ENCODE measurements around the gene DACT3. TPM values are rescaled to one million over a fixed set of nuclear protein-coding genes. Genes with fewer than 3 reads are reported as not detected.
A peak's percentile ranks its signal among the peaks of the same experiment; 100 is the strongest.

The DACT3 gene
- total and polyA plus RNA-seq, 12 donors: 3.9 to 29.3 (median 12.2) TPM

- Histone ChIP-seq H3K4me3 (peak overlapping the region in 6 of 10 donors; percentile 26 to 48 (median 38)), H3K9me3 (no peaks in the 10 kb centered on the region), H3K27me3 (peaks cover 0 to 69% (median 4%) of the 10 kb centered on the region in 7 donors), H3K27ac (no peak overlapping the region), H3K36me3 (no peaks in the 10 kb centered on the region), H3K4me1 (peaks cover 3 to 65% (median 36%) of the 10 kb centered on the region in 9 donors)
- TF ChIP-seq CTCF (IDR thresholded peaks at IDR 0.05): no peak
- 8 to 11% methylated on average over 23 of the region's 23 CpGs for WGBS, 2 donors
- ATAC-seq (no peak), DNase-seq (no peak)
- intact Hi-C loops (cut with DNase I): no loop called here
Observed at GRCh38 chr19:46634656-46635218, 26.2 kb downstream of the DACT3 start.

GRCh38 chr19:46634045-46634655 is 26.8 kb downstream of the DACT3 start:
- peaks cover 0 to 65% (median 30%) of the 10 kb centered on the region in 9 donors for H3K4me1 ChIP-seq
- ATAC-seq (peak; percentile 23 to 68 (median 36)), DNase-seq (peak; percentile 58 to 80)
- H3K36me3 ChIP-seq: no peaks in the 10 kb centered on the region
- 5 to 14% methylated on average over 37 to 38 of the region's 38 CpGs for WGBS, 2 donors
- no peak overlapping the region for H3K27ac ChIP-seq
- H3K9me3 ChIP-seq: no peaks in the 10 kb centered on the region
- H3K27me3 ChIP-seq: peaks cover 0 to 63% (median 4%) of the 10 kb centered on the region in 7 donors
- H3K4me3 ChIP-seq: peak overlapping the region in 8 of 10 donors; percentile 26 to 48 (median 40)
- TF ChIP-seq CTCF (IDR thresholded peaks at IDR 0.05): no peak
- intact Hi-C loops (cut with DNase I): no loop called here

GRCh38 chr19:46633130-46633529 is 27.9 kb downstream of the DACT3 start:
- no peak for ATAC-seq
- intact Hi-C loops (cut with DNase I): no loop called here

GRCh38 chr19:46631481-46631880 is 29.5 kb downstream of the DACT3 start:
- peak in 1 of 2 donors; percentile 48 for DNase-seq
- H3K36me3 ChIP-seq: no peaks in the 10 kb centered on the region
- H3K4me3 ChIP-seq: no peak overlapping the region
- no peaks in the 10 kb centered on the region for H3K9me3 ChIP-seq
- intact Hi-C loops (cut with DNase I): no loop called here
- no peak for ATAC-seq
- peaks cover 0 to 41% (median 4%) of the 10 kb centered on the region in 7 donors for H3K27me3 ChIP-seq
- peak overlapping the region in 3 of 10 donors; percentile 29 to 36 (median 35) for H3K27ac ChIP-seq
- TF ChIP-seq CTCF (IDR thresholded peaks at IDR 0.05): no peak
- WGBS, 2 donors: 41 to 56% methylated on average over 6 of the region's 6 CpGs
- H3K4me1 ChIP-seq: peaks cover 0 to 59% (median 25%) of the 10 kb centered on the region in 9 donors

More at GRCh38 chr19:46633130-46633529, 27.9 kb downstream of the DACT3 start:
- Histone ChIP-seq H3K4me3 (no peak overlapping the region), H3K27ac (no peak overlapping the region), H3K9me3 (no peaks in the 10 kb centered on the region), H3K27me3 (peaks cover 0 to 57% (median 4%) of the 10 kb centered on the region in 7 donors), H3K4me1 (peaks cover 0 to 57% (median 25%) of the 10 kb centered on the region in 9 donors), H3K36me3 (no peaks in the 10 kb centered on the region)
- DNase-seq: no peak
- 89 to 96% methylated on average over 3 of the region's 3 CpGs for whole genome bisulfite sequencing, 2 donors
- no peak for TF ChIP-seq CTCF (IDR thresholded peaks at IDR 0.05)

Measured in heart right ventricle (tissue), 16 donors.